ENCODE data around the gene C21orf58. TPM values are rescaled to one million over a fixed set of nuclear protein-coding genes. Genes with fewer than 3 reads are reported as not detected.
A peak's percentile ranks its signal among the peaks of the same experiment; 100 is the strongest.

Gene C21orf58
- total and polyA plus RNA-seq, 12 donors: 0.51 to 2.9 (median 1.3) TPM

DNA sequence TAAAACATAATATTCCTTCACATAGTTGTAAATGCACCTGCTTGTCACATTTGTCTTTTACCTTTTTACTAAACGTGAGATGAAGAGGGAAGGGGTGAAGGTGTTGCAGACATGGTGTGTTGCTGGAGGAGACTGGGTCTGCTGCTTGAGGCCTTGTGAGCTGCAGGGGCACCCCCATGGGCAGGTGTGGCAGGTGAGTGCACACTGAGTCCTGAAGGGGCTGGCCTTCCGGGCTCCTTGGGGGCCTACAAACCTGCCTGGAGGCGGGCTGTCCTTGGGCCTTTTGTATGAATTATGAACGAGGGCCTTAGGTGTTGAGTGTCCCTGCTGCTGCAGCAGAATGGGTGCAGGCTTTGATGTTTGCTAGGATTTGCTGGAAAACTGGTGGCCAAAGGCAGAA lies 4.0 kb upstream of the C21orf58 start:
- TF ChIP-seq, protein P1, sequence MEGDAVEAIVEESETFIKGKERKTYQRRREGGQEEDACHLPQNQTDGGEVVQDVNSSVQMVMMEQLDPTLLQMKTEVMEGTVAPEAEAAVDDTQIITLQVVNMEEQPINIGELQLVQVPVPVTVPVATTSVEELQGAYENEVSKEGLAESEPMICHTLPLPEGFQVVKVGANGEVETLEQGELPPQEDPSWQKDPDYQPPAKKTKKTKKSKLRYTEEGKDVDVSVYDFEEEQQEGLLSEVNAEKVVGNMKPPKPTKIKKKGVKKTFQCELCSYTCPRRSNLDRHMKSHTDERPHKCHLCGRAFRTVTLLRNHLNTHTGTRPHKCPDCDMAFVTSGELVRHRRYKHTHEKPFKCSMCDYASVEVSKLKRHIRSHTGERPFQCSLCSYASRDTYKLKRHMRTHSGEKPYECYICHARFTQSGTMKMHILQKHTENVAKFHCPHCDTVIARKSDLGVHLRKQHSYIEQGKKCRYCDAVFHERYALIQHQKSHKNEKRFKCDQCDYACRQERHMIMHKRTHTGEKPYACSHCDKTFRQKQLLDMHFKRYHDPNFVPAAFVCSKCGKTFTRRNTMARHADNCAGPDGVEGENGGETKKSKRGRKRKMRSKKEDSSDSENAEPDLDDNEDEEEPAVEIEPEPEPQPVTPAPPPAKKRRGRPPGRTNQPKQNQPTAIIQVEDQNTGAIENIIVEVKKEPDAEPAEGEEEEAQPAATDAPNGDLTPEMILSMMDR (IDR thresholded peaks at IDR 0.05): no peak
- Histone ChIP-seq H3K27ac (no peak overlapping the region), H3K4me1 (peaks cover under 1 to 24% (median 17%) of the 10 kb centered on the region in 9 donors), H3K36me3 (peaks cover 0 to 59% (median 11%) of the 10 kb centered on the region in 9 donors), H3K4me3 (no peak overlapping the region), H3K9me3 (no peaks in the 10 kb centered on the region), H3K27me3 (no peaks in the 10 kb centered on the region)
- ATAC-seq: no peak
- DNase-seq: no peak
- intact Hi-C loops (cut with DNase I): loop anchor here in 1 of 10 donors (10.0 kb wide), 1 partner anchor 143 kb away; the partner anchor contains the start of gene SPATC1L
- 73 to 79% methylated on average over 4 of the region's 4 CpGs for WGBS, 2 donors

GRCh38 chr21:46326110-46326703 lies 2.5 kb upstream of the C21orf58 start:
- Histone ChIP-seq H3K4me3 (no peak overlapping the region), H3K9me3 (no peaks in the 10 kb centered on the region), H3K27me3 (no peaks in the 10 kb centered on the region), H3K27ac (peak overlapping the region in 2 of 10 donors; percentile 97 to 98), H3K4me1 (peaks cover 6 to 33% (median 28%) of the 10 kb centered on the region in 9 donors), H3K36me3 (peaks cover 0 to 47% (median 11%) of the 10 kb centered on the region in 9 donors)
- intact Hi-C loops (cut with DNase I): loop anchor here in 1 of 10 donors (10.0 kb wide), 1 partner anchor 141 kb away; the partner anchor contains the start of gene SPATC1L
- 95 to 96% methylated on average over 15 of the region's 15 CpGs for WGBS, 2 donors
- TF ChIP-seq, protein P1 (IDR thresholded peaks at IDR 0.05): no peak
- no peak for ATAC-seq
- no peak for DNase-seq

DNA sequence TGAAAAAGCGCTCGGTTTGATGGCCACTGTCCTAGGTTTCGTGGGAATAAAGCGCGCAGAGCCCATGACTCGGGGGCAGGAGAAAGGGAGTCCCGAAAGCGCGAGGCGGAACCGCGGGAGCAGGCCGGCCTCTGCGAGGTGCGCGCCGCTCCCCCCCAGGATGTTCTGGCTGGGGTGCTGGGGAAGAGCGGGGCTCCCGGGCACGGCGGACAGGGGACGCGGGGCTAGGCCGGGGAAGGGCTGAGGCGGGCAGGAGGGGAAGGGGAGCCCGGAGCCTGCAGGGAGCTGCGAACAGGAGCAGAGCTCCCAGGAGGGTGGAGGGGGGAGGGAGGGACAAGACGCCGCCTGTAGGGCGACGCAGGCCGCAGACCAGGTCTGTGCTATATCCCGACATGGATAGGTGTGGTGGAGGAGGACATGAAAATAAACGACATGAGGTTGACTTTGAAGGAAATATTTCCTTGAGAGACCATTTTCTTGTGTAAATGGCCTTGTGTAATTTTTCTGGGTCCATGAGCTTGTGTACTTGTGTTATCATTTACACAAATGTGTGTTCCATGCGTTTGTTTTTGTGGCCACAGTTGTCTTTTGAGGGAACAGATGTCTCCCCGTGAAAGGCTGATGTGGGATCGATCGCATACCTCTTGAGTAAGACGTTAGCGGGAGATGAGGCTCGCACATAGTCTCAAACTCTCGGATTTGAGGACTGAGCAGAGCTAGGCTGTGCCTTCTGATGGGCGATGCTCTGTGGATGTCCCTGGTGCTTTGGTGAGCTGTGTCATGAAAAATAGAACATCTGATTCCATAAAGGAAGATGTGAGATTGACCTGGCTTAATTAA lies 1.6 kb upstream of the C21orf58 start:
- ATAC-seq (peak in 6 of 8 donors; percentile 11 to 34 (median 26)), DNase-seq (peak; percentile 52 to 53)
- H3K9me3 ChIP-seq: no peaks in the 10 kb centered on the region
- peak overlapping the region; percentile 67 to 99 (median 96) for H3K27ac ChIP-seq
- H3K27me3 ChIP-seq: no peaks in the 10 kb centered on the region
- intact Hi-C loops (cut with DNase I): loop anchor here in 2 of 10 donors (2.0 to 10.0 kb wide), 2 partner anchors 38 to 140 kb away; partner anchors contain the start of genes SPATC1L (in 1 of the 2) and YBEY (in 1 of the 2)
- H3K4me1 ChIP-seq: peaks cover 6 to 38% (median 28%) of the 10 kb centered on the region in 9 donors
- peak overlapping the region; percentile 64 to 100 (median 92) for H3K4me3 ChIP-seq
- H3K36me3 ChIP-seq: peaks cover 0 to 38% (median 11%) of the 10 kb centered on the region in 9 donors
- TF ChIP-seq, protein P1 (IDR thresholded peaks at IDR 0.05): peak in 4 of 9 donors; percentile 15 to 48 (median 48)
- WGBS, 2 donors: 11% methylated on average over 43 of the region's 43 CpGs

All from heart right ventricle (tissue), 16 donors.